ENCODE results near the gene PABPC1L.
"Not testable (repeated sequence)": the region's sequence is repeated elsewhere in the genome, so short reads cannot be mapped to it uniquely, and the experiment has no call there.

PABPC1L gene
- 16.1 to 31.0 (median 26.8) reads per million in 3 donors for total RNA-seq

- no peaks in the 10 kb centered on the region for H3K9me3 ChIP-seq (ENCODE audit: control insufficient read depth, low read length)
- H3K27ac ChIP-seq (ENCODE audit: insufficient read depth, low read length, poor library complexity, severe bottlenecking) = peak within 1 kb of the TSS; percentile 6
- H3K4me3 ChIP-seq (ENCODE audit: insufficient read depth, low read depth, low read length, poor library complexity, severe bottlenecking) = peak within 1 kb of the TSS; percentile 65
- DNase-seq = peak; percentile 53 to 73 (median 67)
- H3K27me3 ChIP-seq (replicated peaks; ENCODE audit: control insufficient read depth, insufficient read depth, low read length, poor library complexity, severe bottlenecking) = no peaks in the 10 kb centered on the region
- H3K4me1 ChIP-seq (ENCODE audit: control insufficient read depth, insufficient read depth, low read length, poor library complexity, severe bottlenecking) = peaks cover 10% of the 10 kb centered on the region
- H3K36me3 ChIP-seq (ENCODE audit: control insufficient read depth, insufficient read depth, low read length) = peaks cover 24% of the 10 kb centered on the region
Measured at GRCh38 chr20:44909872-44910689, at the start of gene PABPC1L. PABPC1L (plus strand) TSS chr20:44910060; CDS start chr20:44910144, 84 bp downstream.

GRCh38 chr20:44861531-44862006 is 48.3 kb upstream of the PABPC1L start:
- Histone ChIP-seq H3K27me3 (replicated peaks; ENCODE audit: control insufficient read depth, insufficient read depth, low read length, poor library complexity, severe bottlenecking) (peaks cover under 1% of the 10 kb centered on the region), H3K36me3 (ENCODE audit: control insufficient read depth, insufficient read depth, low read length) (no peaks in the 10 kb centered on the region), H3K4me3 (ENCODE audit: insufficient read depth, low read depth, low read length, poor library complexity, severe bottlenecking) (no peak overlapping the region), H3K4me1 (ENCODE audit: control insufficient read depth, insufficient read depth, low read length, poor library complexity, severe bottlenecking) (no peaks in the 10 kb centered on the region), H3K27ac (ENCODE audit: insufficient read depth, low read length, poor library complexity, severe bottlenecking) (no peak overlapping the region), H3K9me3 (ENCODE audit: control insufficient read depth, low read length) (no peaks in the 10 kb centered on the region)
- no peak for DNase-seq

- no peak overlapping the region for H3K4me3 ChIP-seq (ENCODE audit: insufficient read depth, low read depth, low read length, poor library complexity, severe bottlenecking)
- H3K36me3 ChIP-seq (ENCODE audit: control insufficient read depth, insufficient read depth, low read length) = no peaks in the 10 kb centered on the region
- no peaks in the 10 kb centered on the region for H3K4me1 ChIP-seq (ENCODE audit: control insufficient read depth, insufficient read depth, low read length, poor library complexity, severe bottlenecking)
- no peak for DNase-seq
- no peaks in the 10 kb centered on the region for H3K9me3 ChIP-seq (ENCODE audit: control insufficient read depth, low read length)
- peaks cover 3% of the 10 kb centered on the region for H3K27me3 ChIP-seq (replicated peaks; ENCODE audit: control insufficient read depth, insufficient read depth, low read length, poor library complexity, severe bottlenecking)
- H3K27ac ChIP-seq (ENCODE audit: insufficient read depth, low read length, poor library complexity, severe bottlenecking) = no peak overlapping the region
Measured at GRCh38 chr20:44862286-44862685, 47.6 kb upstream of the PABPC1L start.

DNA sequence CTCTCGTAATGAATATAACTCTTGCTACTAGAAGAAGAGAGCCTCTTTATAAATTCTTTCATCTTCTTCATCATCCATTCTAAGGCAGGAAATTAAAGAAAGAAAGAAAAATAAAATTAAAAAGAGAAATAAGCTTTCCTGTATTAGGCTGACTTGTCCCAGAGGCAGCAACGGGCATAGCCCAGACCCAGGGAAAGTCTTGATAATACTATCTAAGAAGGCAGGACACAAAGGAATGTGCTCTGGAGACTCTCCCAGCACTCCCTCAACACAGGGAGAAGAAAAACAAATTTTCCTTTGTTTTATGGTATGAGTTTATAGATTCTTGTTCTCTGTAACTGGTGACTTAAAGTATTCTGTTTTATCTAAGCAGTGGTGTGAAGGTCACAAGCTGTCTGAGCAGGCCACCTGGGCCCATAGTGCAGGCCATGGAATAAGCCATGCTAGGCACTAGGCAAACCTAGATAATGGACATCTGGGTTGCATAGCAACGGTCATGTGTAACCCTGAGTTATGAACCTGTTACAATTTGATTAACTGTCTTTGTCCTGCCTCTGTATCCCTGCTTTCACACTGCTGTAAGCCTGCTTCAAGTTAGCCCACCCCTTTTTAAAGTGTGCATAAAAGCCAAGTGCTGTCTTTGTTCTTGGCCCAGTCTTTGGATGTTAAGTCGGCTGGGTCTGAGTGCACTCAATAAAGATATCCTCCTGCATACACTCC is 46.3 kb upstream of the PABPC1L start:
- DNase-seq; H3K27ac ChIP-seq (ENCODE audit: insufficient read depth, low read length, poor library complexity, severe bottlenecking); H3K4me1 ChIP-seq (ENCODE audit: control insufficient read depth, insufficient read depth, low read length, poor library complexity, severe bottlenecking); H3K4me3 ChIP-seq (ENCODE audit: insufficient read depth, low read depth, low read length, poor library complexity, severe bottlenecking); H3K9me3 ChIP-seq (ENCODE audit: control insufficient read depth, low read length); H3K27me3 ChIP-seq (replicated peaks; ENCODE audit: control insufficient read depth, insufficient read depth, low read length, poor library complexity, severe bottlenecking); H3K36me3 ChIP-seq (ENCODE audit: control insufficient read depth, insufficient read depth, low read length): not testable (repeated sequence)

DNA sequence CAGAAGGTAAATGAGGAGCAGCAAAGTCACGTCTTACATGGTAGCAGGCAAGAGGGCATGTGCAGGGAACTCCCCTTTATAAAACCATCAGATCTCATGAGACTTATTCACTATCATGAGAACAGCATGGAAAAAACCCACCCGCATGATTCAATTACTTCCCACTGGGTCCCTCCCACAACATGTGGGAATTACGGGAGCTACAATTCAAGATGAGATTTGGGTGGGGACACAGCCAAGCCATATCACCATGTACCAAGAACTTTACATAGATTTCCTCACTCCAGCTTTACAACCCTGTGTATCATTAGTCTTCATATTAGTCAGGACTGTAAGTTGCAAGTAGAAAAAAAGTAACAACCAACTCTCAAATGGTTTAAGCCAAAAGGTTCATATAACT is 45.4 kb upstream of the PABPC1L start:
- not testable (repeated sequence) for H3K36me3 ChIP-seq (ENCODE audit: control insufficient read depth, insufficient read depth, low read length); H3K27me3 ChIP-seq (replicated peaks; ENCODE audit: control insufficient read depth, insufficient read depth, low read length, poor library complexity, severe bottlenecking); H3K4me1 ChIP-seq (ENCODE audit: control insufficient read depth, insufficient read depth, low read length, poor library complexity, severe bottlenecking); DNase-seq; H3K9me3 ChIP-seq (ENCODE audit: control insufficient read depth, low read length); H3K4me3 ChIP-seq (ENCODE audit: insufficient read depth, low read depth, low read length, poor library complexity, severe bottlenecking); H3K27ac ChIP-seq (ENCODE audit: insufficient read depth, low read length, poor library complexity, severe bottlenecking)

DNA sequence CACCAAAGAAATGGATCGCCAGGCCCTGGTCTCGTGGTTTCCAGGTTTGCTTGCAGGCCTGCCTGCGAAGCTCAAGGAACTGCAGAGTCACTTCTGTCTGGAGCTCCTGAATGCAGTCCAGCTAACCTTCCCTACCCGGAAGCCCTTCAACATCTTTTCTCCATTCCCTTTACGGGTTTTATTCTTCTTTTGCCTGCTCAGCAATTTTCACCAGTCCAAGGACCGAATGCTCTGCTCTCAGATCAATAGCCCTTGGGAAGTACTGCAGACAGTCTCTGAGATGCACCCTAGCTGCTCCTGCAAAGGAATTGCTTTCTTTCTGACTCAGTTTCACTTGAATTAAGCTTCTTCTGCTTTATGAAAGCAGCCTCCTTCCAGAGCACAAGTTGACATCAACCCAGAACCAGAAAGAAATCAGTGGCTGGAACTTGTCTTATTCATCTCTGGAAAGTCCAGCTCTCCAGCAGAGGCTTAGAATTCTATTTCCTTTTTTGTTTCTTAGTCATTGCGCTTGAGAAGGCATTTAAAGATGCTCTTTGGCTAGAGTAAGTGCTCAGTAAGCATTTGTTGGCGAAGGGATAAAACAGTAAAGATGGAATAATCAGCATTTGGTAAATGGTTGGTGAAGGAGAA is 43.0 kb upstream of the PABPC1L start:
- Histone ChIP-seq H3K27me3 (replicated peaks; ENCODE audit: control insufficient read depth, insufficient read depth, low read length, poor library complexity, severe bottlenecking) (peaks cover 3% of the 10 kb centered on the region), H3K27ac (ENCODE audit: insufficient read depth, low read length, poor library complexity, severe bottlenecking) (no peak overlapping the region), H3K4me3 (ENCODE audit: insufficient read depth, low read depth, low read length, poor library complexity, severe bottlenecking) (no peak overlapping the region), H3K9me3 (ENCODE audit: control insufficient read depth, low read length) (no peaks in the 10 kb centered on the region), H3K4me1 (ENCODE audit: control insufficient read depth, insufficient read depth, low read length, poor library complexity, severe bottlenecking) (no peaks in the 10 kb centered on the region), H3K36me3 (ENCODE audit: control insufficient read depth, insufficient read depth, low read length) (no peaks in the 10 kb centered on the region)
- no peak for DNase-seq

GRCh38 chr20:44869471-44869870 is 40.4 kb upstream of the PABPC1L start:
- peaks cover 3% of the 10 kb centered on the region for H3K27me3 ChIP-seq (replicated peaks; ENCODE audit: control insufficient read depth, insufficient read depth, low read length, poor library complexity, severe bottlenecking)
- DNase-seq = no peak
- H3K4me1 ChIP-seq (ENCODE audit: control insufficient read depth, insufficient read depth, low read length, poor library complexity, severe bottlenecking) = no peaks in the 10 kb centered on the region
- H3K36me3 ChIP-seq (ENCODE audit: control insufficient read depth, insufficient read depth, low read length) = no peaks in the 10 kb centered on the region
- H3K9me3 ChIP-seq (ENCODE audit: control insufficient read depth, low read length) = no peaks in the 10 kb centered on the region
- no peak overlapping the region for H3K27ac ChIP-seq (ENCODE audit: insufficient read depth, low read length, poor library complexity, severe bottlenecking)
- no peak overlapping the region for H3K4me3 ChIP-seq (ENCODE audit: insufficient read depth, low read depth, low read length, poor library complexity, severe bottlenecking)

DNA sequence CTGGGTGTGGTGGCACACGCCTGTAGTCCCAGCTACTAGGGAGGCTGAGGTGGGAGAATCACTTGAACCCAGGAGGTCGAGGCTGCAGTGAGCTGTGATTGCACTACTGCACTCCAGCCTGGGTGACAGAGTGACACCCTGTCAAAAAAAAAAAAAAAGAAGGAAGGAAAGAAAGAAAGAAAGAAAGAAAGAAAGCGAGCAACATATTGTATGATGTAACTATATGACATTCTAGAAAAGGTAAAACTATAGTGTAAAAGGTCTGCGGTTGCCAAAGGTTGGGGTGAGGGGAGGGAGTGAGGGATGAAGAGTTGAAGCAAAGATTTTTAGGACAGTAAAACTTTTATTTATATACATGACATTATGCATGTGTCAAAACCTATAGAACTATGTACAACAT is 27.5 kb upstream of the PABPC1L start:
- H3K27ac ChIP-seq (ENCODE audit: insufficient read depth, low read length, poor library complexity, severe bottlenecking); DNase-seq; H3K27me3 ChIP-seq (replicated peaks; ENCODE audit: control insufficient read depth, insufficient read depth, low read length, poor library complexity, severe bottlenecking); H3K36me3 ChIP-seq (ENCODE audit: control insufficient read depth, insufficient read depth, low read length); H3K9me3 ChIP-seq (ENCODE audit: control insufficient read depth, low read length); H3K4me1 ChIP-seq (ENCODE audit: control insufficient read depth, insufficient read depth, low read length, poor library complexity, severe bottlenecking); H3K4me3 ChIP-seq (ENCODE audit: insufficient read depth, low read depth, low read length, poor library complexity, severe bottlenecking): not testable (repeated sequence)

DNA sequence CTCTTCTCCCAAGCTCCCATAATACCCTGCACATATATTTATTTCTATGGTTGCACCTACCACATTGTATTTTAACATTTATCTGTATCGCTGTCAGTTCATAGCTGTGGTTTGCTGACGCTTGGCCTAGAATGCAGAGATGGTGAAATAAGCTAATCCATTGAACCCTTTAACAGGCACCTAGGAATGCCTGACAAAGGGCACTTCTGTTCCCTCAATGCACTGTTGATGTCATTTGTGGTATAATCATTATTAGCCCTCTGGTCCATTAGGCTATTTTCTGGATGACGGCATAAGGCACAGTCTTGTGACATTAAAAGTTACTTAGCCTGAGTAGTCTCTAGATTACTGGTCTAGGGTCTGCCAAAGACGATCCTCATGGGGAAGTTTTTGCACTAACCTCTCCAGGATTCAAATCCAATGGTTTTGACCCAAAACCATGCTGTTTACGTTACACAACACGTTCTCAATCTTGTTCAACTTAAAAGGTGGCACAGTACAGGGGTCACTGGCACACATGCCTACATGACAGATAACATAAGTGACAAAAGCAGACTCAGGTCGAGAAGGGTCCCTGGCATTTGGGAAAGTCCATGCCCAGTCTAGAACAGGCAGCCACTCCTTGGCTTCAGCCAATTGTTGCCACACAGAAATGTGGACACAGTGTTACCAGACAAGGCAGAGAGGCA is 26.5 kb upstream of the PABPC1L start:
- no peak for DNase-seq
- Histone ChIP-seq H3K27ac (ENCODE audit: insufficient read depth, low read length, poor library complexity, severe bottlenecking) (no peak overlapping the region), H3K4me3 (ENCODE audit: insufficient read depth, low read depth, low read length, poor library complexity, severe bottlenecking) (no peak overlapping the region), H3K36me3 (ENCODE audit: control insufficient read depth, insufficient read depth, low read length) (peaks cover 4% of the 10 kb centered on the region), H3K9me3 (ENCODE audit: control insufficient read depth, low read length) (no peaks in the 10 kb centered on the region), H3K4me1 (ENCODE audit: control insufficient read depth, insufficient read depth, low read length, poor library complexity, severe bottlenecking) (peaks cover 13% of the 10 kb centered on the region), H3K27me3 (replicated peaks; ENCODE audit: control insufficient read depth, insufficient read depth, low read length, poor library complexity, severe bottlenecking) (no peaks in the 10 kb centered on the region)

All from effector memory CD4-positive, alpha-beta T cell (primary cell).